ENCODE data around the gene INSYN2B. TPM values are rescaled to one million over a fixed set of nuclear protein-coding genes. Genes with fewer than 3 reads are reported as not detected.

The INSYN2B gene
- total and polyA plus RNA-seq, 2 experiments from 2014 or later: not detected

DNA sequence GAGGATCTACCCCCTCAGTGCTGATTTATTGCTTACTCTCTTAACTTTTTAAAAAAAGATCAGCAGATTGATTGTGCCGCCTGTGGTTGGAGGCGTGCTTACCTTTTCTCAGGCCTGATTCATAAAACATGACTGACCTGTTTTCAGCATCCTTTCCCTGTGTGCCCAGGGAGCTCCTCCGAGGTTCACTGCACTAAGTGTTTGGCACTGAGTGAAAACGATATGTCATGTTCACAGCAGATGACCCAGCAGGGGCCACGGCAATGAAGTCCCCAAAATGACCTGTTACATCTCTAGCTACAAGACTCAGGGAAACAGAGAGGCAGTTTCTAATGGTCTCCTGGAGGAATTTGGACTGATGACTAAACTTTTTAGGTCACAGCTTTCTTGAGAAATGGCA lies 69.9 kb downstream of the INSYN2B start:
- peaks cover 9% of the 10 kb centered on the region; the same call in 2 of the 3 replicates for H3K4me1 Mint-ChIP-seq
- no peaks in the 10 kb centered on the region for H3K79me2 ChIP-seq (replicated peaks; ENCODE audit: insufficient read depth)
- no peak overlapping the region; the same call in 1 of the 2 replicates for H2AFZ ChIP-seq
- H3K4me2 ChIP-seq: no peak overlapping the region
- H4K20me1 ChIP-seq (replicated peaks; ENCODE audit: insufficient read depth): no peaks in the 10 kb centered on the region
- H3K27ac Mint-ChIP-seq: no peak overlapping the region; the same call in 1 of the 2 replicates
- H3K4me3 ChIP-seq: no peak overlapping the region
- no peak overlapping the region for H3K27ac ChIP-seq (ENCODE audit: low read depth)
- H3K9me2 ChIP-seq (ENCODE audit: insufficient read depth): no peaks in the 10 kb centered on the region
- no peaks in the 10 kb centered on the region for H3K27me3 ChIP-seq (ENCODE audit: insufficient read depth)
- DNase-seq (ENCODE audit: low spot score) (no peak), ATAC-seq (no peak)
- no peaks in the 10 kb centered on the region for H3K4me1 ChIP-seq (ENCODE audit: insufficient read depth)
- no peaks in the 10 kb centered on the region for H3K9me3 Mint-ChIP-seq
- H3F3A ChIP-seq (replicated peaks; ENCODE audit: low read depth): no peaks in the 10 kb centered on the region
- no peak overlapping the region for H3K4me3 Mint-ChIP-seq
- H3K36me3 Mint-ChIP-seq (ENCODE audit: low read depth): no peaks in the 10 kb centered on the region
- TF ChIP-seq ZNF114 (CRISPR knock-in tag; IDR thresholded peaks at IDR 0.05) (no peak), EZH2phosphoT487 (IDR thresholded peaks at IDR 0.05; ENCODE audit: unreplicated experiment) (no peak), POLR2AphosphoS5 (IDR thresholded peaks at IDR 0.05; ENCODE audit: low read depth) (no peak), CREB1 (CRISPR knock-in tag; IDR thresholded peaks at IDR 0.05; ENCODE audit: low read depth) (no peak), NANOG (IDR thresholded peaks at IDR 0.05; ENCODE audit: borderline replicate concordance) (no peak), STAT1 (IDR thresholded peaks at IDR 0.05; ENCODE audit: unreplicated experiment) (no peak), JUNB (IDR thresholded peaks at IDR 0.05; ENCODE audit: unreplicated experiment) (no peak), ZNF331 (CRISPR knock-in tag; IDR thresholded peaks at IDR 0.05; ENCODE audit: low read depth) (no peak), EZH2 (IDR thresholded peaks at IDR 0.05; ENCODE audit: low read depth, unreplicated experiment) (no peak)
- TF ChIP-seq, protein P1, sequence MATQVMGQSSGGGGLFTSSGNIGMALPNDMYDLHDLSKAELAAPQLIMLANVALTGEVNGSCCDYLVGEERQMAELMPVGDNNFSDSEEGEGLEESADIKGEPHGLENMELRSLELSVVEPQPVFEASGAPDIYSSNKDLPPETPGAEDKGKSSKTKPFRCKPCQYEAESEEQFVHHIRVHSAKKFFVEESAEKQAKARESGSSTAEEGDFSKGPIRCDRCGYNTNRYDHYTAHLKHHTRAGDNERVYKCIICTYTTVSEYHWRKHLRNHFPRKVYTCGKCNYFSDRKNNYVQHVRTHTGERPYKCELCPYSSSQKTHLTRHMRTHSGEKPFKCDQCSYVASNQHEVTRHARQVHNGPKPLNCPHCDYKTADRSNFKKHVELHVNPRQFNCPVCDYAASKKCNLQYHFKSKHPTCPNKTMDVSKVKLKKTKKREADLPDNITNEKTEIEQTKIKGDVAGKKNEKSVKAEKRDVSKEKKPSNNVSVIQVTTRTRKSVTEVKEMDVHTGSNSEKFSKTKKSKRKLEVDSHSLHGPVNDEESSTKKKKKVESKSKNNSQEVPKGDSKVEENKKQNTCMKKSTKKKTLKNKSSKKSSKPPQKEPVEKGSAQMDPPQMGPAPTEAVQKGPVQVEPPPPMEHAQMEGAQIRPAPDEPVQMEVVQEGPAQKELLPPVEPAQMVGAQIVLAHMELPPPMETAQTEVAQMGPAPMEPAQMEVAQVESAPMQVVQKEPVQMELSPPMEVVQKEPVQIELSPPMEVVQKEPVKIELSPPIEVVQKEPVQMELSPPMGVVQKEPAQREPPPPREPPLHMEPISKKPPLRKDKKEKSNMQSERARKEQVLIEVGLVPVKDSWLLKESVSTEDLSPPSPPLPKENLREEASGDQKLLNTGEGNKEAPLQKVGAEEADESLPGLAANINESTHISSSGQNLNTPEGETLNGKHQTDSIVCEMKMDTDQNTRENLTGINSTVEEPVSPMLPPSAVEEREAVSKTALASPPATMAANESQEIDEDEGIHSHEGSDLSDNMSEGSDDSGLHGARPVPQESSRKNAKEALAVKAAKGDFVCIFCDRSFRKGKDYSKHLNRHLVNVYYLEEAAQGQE (IDR thresholded peaks at IDR 0.05; ENCODE audit: unreplicated experiment): no peak
- TF ChIP-seq, protein P2, sequence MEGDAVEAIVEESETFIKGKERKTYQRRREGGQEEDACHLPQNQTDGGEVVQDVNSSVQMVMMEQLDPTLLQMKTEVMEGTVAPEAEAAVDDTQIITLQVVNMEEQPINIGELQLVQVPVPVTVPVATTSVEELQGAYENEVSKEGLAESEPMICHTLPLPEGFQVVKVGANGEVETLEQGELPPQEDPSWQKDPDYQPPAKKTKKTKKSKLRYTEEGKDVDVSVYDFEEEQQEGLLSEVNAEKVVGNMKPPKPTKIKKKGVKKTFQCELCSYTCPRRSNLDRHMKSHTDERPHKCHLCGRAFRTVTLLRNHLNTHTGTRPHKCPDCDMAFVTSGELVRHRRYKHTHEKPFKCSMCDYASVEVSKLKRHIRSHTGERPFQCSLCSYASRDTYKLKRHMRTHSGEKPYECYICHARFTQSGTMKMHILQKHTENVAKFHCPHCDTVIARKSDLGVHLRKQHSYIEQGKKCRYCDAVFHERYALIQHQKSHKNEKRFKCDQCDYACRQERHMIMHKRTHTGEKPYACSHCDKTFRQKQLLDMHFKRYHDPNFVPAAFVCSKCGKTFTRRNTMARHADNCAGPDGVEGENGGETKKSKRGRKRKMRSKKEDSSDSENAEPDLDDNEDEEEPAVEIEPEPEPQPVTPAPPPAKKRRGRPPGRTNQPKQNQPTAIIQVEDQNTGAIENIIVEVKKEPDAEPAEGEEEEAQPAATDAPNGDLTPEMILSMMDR (conservative IDR thresholded peaks at IDR 0.05; ENCODE audit: low read depth in 2 of 2): no peak
- TF ChIP-seq, protein P3, sequence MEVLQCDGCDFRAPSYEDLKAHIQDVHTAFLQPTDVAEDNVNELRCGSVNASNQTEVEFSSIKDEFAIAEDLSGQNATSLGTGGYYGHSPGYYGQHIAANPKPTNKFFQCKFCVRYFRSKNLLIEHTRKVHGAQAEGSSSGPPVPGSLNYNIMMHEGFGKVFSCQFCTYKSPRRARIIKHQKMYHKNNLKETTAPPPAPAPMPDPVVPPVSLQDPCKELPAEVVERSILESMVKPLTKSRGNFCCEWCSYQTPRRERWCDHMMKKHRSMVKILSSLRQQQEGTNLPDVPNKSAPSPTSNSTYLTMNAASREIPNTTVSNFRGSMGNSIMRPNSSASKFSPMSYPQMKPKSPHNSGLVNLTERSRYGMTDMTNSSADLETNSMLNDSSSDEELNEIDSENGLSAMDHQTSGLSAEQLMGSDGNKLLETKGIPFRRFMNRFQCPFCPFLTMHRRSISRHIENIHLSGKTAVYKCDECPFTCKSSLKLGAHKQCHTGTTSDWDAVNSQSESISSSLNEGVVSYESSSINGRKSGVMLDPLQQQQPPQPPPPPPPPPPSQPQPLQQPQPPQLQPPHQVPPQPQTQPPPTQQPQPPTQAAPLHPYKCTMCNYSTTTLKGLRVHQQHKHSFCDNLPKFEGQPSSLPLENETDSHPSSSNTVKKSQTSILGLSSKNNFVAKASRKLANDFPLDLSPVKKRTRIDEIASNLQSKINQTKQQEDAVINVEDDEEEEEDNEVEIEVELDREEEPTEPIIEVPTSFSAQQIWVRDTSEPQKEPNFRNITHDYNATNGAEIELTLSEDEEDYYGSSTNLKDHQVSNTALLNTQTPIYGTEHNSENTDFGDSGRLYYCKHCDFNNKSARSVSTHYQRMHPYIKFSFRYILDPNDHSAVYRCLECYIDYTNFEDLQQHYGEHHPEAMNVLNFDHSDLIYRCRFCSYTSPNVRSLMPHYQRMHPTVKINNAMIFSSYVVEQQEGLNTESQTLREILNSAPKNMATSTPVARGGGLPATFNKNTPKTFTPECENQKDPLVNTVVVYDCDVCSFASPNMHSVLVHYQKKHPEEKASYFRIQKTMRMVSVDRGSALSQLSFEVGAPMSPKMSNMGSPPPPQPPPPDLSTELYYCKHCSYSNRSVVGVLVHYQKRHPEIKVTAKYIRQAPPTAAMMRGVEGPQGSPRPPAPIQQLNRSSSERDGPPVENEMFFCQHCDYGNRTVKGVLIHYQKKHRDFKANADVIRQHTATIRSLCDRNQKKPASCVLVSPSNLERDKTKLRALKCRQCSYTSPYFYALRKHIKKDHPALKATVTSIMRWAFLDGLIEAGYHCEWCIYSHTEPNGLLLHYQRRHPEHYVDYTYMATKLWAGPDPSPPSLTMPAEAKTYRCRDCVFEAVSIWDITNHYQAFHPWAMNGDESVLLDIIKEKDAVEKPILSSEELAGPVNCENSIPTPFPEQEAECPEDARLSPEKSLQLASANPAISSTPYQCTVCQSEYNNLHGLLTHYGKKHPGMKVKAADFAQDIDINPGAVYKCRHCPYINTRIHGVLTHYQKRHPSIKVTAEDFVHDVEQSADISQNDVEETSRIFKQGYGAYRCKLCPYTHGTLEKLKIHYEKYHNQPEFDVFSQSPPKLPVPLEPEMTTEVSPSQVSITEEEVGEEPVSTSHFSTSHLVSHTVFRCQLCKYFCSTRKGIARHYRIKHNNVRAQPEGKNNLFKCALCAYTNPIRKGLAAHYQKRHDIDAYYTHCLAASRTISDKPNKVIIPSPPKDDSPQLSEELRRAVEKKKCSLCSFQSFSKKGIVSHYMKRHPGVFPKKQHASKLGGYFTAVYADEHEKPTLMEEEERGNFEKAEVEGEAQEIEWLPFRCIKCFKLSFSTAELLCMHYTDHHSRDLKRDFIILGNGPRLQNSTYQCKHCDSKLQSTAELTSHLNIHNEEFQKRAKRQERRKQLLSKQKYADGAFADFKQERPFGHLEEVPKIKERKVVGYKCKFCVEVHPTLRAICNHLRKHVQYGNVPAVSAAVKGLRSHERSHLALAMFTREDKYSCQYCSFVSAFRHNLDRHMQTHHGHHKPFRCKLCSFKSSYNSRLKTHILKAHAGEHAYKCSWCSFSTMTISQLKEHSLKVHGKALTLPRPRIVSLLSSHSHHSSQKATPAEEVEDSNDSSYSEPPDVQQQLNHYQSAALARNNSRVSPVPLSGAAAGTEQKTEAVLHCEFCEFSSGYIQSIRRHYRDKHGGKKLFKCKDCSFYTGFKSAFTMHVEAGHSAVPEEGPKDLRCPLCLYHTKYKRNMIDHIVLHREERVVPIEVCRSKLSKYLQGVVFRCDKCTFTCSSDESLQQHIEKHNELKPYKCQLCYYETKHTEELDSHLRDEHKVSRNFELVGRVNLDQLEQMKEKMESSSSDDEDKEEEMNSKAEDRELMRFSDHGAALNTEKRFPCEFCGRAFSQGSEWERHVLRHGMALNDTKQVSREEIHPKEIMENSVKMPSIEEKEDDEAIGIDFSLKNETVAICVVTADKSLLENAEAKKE (CRISPR knock-in tag; IDR thresholded peaks at IDR 0.05): no peak
- TF ChIP-seq, protein P4, sequence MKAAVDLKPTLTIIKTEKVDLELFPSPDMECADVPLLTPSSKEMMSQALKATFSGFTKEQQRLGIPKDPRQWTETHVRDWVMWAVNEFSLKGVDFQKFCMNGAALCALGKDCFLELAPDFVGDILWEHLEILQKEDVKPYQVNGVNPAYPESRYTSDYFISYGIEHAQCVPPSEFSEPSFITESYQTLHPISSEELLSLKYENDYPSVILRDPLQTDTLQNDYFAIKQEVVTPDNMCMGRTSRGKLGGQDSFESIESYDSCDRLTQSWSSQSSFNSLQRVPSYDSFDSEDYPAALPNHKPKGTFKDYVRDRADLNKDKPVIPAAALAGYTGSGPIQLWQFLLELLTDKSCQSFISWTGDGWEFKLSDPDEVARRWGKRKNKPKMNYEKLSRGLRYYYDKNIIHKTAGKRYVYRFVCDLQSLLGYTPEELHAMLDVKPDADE (IDR thresholded peaks at IDR 0.05): no peak
- no peaks in the 10 kb centered on the region for H3K36me3 ChIP-seq (ENCODE audit: insufficient read depth)
- peaks cover 6% of the 10 kb centered on the region for H3K27me3 Mint-ChIP-seq (ENCODE audit: insufficient read depth, low read depth, poor library complexity)
